Hematopoietic multipotent progenitor cell treated with erythropoietin and hydrocortisone succinate and interleukin-3 and kit ligand, for 6 days (in vitro differentiated cells): Measurements from ENCODE around the gene REEP6.
"Not testable (repeated sequence)": the region's sequence is repeated elsewhere in the genome, so short reads cannot be mapped to it uniquely, and the experiment has no call there.

Experiments used
- DNase-seq: peaks from one replicate; pipeline ENCODE4 v3.0.0-alpha.2; 2015

Gene REEP6

DNA sequence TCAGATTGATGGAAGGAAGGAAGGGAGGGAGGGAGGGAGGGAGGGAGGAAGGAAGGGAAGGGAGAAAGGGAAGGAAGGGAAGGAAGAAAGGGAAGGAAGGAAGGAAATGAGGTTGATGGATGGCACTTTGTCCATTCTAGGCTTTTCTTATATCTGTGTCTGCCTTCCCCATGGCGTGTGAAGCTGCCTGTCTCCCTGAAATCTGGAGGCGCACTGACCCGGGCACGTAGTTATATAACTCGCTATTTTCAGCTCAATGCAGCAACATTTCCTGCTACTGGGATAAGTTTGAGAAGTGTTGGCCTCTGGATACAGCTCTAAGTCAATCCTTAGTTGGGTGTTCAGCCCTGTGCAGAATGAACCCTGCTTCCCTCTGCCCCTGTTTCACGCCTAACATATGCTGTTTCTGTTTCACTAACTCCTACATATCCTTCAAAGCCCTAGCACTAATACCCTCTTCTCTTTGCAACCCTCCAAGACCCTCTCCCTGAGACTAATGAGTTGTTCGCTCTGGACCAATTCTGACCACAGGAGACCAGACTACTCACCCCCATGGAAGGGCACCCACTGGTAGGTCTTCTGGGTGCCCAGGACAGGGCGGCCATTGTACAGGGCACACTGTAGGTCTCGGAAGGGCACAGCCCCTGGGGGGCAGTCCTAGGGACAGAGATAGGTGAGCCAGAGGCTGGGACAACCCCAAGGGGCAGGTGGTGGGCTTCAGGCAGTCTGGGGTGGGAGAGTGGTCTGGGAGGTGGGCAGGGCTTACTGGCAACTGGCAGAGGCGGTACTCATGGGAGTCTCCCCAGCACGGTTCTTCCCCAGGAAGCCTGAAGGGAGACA is 18.8 kb downstream of the REEP6 start:
- no peak for DNase-seq

- DNase-seq: no peak
These were observed 19.4 kb downstream of the REEP6 start for GRCh38 chr19:1510442-1510806.

GRCh38 chr19:1510807-1511206 is 19.8 kb downstream of the REEP6 start:
- no peak for DNase-seq

GRCh38 chr19:1511318-1512317 is 20.6 kb downstream of the REEP6 start:
- DNase-seq: no peak

DNA sequence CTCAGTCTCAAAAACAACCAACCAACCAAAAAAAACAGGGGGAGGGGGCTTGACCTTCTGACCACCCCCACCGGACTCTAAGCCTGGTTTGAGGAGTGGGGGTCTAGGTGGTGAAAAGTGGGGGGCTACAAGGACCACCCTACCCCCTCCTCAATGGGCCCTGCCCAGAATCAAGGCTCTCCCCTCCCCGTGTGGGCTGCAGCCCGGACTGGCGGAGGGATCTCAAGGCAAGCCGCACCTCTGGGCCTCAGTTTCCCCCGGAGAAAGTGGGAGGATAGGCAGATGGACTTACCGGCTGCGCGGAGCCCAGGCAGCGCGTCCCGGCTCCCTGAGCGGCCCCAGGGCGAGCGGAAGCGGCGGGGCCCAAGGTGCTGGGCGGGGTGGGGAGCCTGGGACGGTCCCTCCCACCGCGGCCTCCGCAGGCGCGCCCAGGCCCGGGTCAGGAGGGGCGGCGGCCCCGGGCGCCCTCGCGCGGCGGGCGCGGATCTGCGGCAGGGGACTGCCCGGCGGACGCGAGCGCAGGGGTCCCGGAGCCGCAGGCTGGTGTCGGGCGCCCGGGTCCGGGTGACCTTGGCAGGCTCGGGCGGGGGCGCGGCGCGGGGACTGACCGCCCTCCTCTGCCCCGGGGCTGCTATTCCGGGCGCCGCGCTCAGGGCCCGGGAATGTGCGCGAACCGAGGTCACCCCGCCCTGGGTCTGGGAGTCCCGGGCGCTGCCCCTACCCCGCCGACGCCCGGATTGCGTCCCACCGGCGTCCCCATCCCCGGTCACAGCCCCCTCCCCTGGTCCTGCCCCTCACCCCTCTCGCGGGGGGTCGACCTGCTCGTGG is 21.9 kb downstream of the REEP6 start, which contains the start of gene ADAMTSL5:
TSS of gene ADAMTSL5 (minus strand) at position 349 of the 828 bp plus-strand sequence. CDS start 2,076 bp downstream, outside the sequence.
- DNase-seq: peak; percentile 85

GRCh38 chr19:1513499-1514294 is 22.7 kb downstream of the REEP6 start:
- DNase-seq: peak; percentile 78

DNA sequence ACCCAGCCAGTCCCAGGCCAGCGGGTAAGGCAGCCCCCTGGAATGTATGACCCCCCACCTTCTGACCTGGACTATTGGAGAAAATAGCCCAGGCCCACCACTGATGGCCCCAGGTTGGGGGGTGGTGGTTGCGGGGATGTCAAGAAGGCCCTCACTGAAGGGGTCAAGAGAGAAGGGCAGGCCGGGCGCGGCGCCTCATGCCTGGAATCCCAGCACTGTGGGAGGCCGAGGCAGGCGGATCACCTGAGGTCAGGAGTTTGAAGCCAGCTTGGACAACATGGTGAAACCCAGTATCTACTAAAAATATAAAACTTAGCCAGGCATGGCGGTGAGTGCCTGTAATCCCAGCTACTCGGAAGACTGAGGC is 23.3 kb downstream of the REEP6 start:
- DNase-seq: no peak

GRCh38 chr19:1514986-1515721 is 24.2 kb downstream of the REEP6 start:
- no peak for DNase-seq

DNA sequence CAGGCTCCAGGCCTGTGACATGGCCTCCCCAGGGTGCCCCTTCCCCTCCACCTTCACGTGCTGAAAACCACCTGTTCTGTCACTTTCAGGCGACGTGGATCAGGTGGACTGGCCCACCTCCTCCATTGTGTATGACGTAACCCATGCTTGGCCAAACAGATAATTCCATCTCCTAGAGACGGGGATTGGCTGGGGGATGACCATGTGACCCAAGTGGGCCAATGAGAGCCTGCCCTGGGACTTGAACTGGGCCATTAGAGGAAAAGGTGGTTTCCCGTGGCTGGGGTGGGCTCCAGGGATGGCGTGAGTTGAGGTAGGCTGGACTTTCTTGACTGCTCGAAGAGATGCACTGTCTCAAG is 25.4 kb downstream of the REEP6 start:
- DNase-seq: no peak

GRCh38 chr19:1518471-1518870 is 27.5 kb downstream of the REEP6 start:
- DNase-seq: no peak

- not testable (repeated sequence) for DNase-seq
These were observed 28.8 kb downstream of the REEP6 start for GRCh38 chr19:1519802-1520201.

GRCh38 chr19:1520203-1520780 is 29.3 kb downstream of the REEP6 start:
- no peak for DNase-seq

- no peak for DNase-seq
These were observed 30.7 kb downstream of the REEP6 start for GRCh38 chr19:1521636-1522035.

- no peak for DNase-seq
These were observed 31.1 kb downstream of the REEP6 start for GRCh38 chr19:1522061-1522460.

DNA sequence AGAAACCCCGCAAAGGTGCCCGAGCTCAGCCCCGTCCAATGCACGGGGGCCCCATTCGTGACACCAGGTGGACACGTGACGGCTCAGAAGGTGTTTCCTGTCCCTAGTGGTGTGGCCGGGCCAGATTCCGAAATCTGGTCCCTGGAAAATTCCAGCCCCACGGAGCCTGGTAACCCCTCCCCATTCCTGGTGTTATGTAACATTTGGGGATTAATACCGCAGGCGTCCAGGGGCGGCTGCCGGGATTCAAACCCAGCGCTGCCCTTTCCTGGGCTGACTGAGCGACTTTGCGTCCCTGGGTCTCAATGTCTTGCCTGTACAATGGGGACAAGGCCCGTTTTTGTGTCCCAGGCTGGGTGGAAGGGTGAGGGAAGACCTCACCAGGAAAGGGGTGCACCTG is 31.9 kb downstream of the REEP6 start:
- DNase-seq: no peak

DNA sequence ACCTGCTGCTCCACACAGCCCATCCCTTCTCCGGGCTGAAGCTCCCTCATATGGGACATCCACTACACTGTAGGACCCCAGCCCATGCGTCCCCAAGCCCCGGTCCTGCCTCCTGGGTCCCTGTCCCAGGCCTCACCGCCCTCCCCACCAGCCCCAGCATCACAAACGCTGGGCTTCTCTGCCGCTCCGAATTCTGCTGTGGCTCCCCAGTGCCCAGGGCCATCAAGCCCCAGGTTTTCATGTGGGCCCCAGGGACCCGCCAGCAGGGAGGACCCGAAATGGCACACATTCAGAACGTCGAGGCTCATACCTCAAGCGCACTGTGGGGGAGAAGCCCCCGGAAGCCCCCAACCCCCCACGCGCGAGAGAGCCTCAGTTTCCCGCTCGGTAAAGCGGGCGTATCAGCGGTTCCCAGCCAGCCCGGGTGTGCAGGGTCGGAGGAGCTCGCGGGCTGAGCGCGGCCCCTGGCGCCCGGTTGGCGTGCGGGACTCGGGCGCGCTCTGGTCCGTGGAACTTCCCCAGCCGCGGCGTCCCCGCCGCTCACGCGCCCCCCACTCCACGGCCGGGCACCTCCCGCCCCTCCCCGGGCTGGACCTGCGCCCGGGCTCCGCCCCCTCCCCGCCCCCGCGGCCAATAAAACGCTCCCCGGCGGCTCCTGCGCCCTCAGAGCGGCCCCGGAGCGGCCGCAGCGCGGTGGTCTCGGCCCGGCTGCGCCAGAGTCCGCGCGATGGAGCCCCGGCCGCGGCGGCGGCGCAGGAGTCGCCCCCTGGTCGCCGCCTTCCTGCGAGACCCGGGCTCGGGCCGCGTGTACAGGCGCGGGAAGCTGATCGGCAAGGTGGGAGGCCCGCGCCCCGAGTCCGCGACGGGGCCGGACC is 32.7 kb downstream of the REEP6 start, which contains the start of gene PLK5:
TSS of gene PLK5 (plus strand) at position 666 of the 875 bp plus-strand sequence. CDS start 2,920 bp downstream, outside the sequence.
- no peak for DNase-seq

- no peak for DNase-seq
These were observed 33.4 kb downstream of the REEP6 start for GRCh38 chr19:1524287-1524971.

DNA sequence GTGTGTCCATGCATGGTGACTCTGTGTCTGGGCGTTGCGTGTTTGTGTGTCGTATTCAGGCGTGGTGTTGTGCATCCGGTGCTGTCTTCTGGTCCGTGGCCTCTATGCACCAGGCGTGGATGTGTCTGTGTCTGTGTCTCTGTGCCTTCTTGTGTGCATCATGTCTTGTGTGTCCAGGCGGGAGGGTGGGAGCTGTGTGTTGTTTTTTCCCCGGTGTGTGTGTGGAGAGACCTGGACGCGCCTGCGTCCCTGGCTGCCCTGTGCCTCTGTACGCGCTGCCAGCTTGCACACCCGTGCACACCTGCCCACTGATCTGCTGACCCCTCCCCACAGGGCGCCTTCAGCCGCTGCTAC is 34.0 kb downstream of the REEP6 start:
- peak; percentile 6 for DNase-seq

DNA sequence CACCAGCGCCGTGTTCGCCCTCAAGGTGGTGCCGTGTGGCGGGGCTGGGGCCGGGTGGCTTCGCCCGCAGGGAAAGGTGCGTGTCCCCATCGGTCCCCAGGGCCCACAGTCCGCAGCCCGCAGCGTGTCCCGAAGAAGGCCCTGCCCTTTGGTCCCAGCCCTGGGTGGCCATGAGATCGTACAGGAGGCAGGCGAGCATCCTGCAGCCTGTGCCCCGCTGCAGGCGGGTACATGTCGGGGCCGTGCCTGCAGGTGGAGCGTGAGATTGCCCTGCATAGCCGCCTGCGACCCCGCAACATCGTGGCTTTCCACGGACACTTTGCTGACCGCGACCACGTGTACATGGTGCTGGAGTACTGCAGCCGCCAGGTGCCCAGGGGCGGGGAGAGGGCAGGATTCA is 34.4 kb downstream of the REEP6 start:
- peak; percentile 1 for DNase-seq
